HepG2 (cell line): Measurements from ENCODE around the gene LSMEM2. TPM values are rescaled to one million over a fixed set of nuclear protein-coding genes. Genes with fewer than 3 reads are reported as not detected.

ENCODE experiments used
- AHDC1 ChIP-seq: sonication (generic); formaldehyde crosslinking; IDR thresholded peaks from 2 replicates; pipeline ENCODE4 v1.5.1; 2020; ENCODE audit warnings: mild to moderate bottlenecking, missing genetic modification reagents, borderline replicate concordance
- ERF ChIP-seq: IDR thresholded peaks from 2 replicates; pipeline ENCODE4 v1.6.1; 2018; ENCODE audit warnings: missing biosample characterization, missing genetic modification reagents
- GATA4 ChIP-seq: sonication (generic); IDR thresholded peaks from 2 replicates; pipeline ENCODE4 v1.6.1; 2016; ENCODE audit warnings: antibody characterized with exemption, low read depth, borderline replicate concordance
- HIVEP1 ChIP-seq: sonication (generic); formaldehyde crosslinking; IDR thresholded peaks from 2 replicates; pipeline ENCODE4 v1.4.0; 2020; ENCODE audit warnings: mild to moderate bottlenecking, missing genetic modification reagents
- HOXA3 ChIP-seq: sonication (generic); formaldehyde crosslinking; IDR thresholded peaks from 2 replicates; pipeline ENCODE4 v1.5.0; 2020; ENCODE audit warnings: missing genetic modification reagents
- MTA1 ChIP-seq: sonication (generic); formaldehyde crosslinking; IDR thresholded peaks from 2 replicates; pipeline ENCODE4 v1.4.0; 2020; ENCODE audit warnings: missing genetic modification reagents, mild to moderate bottlenecking, borderline replicate concordance
- NPAS2 ChIP-seq: sonication (generic); formaldehyde crosslinking; IDR thresholded peaks from 2 replicates; pipeline ENCODE4 v1.8.0; 2022; ENCODE audit warnings: mild to moderate bottlenecking, missing genetic modification reagents, borderline replicate concordance
- PAWR ChIP-seq: sonication (generic); formaldehyde crosslinking; IDR thresholded peaks from 2 replicates; pipeline ENCODE4 v1.4.0; 2020; ENCODE audit warnings: missing genetic modification reagents, mild to moderate bottlenecking, borderline replicate concordance
- REPIN1 ChIP-seq: sonication (generic); formaldehyde crosslinking; IDR thresholded peaks from 2 replicates; pipeline ENCODE4 v1.8.0; 2022; ENCODE audit warnings: missing genetic modification reagents, low read depth, mild to moderate bottlenecking, borderline replicate concordance
- SMC3 ChIP-seq: IDR thresholded peaks from 2 replicates; pipeline ENCODE4 v1.6.1; 2011; ENCODE audit warnings: low read length, improper control_type of control experiment
- U2AF1 ChIP-seq: fragments of 200-400 bp; formaldehyde crosslinking; optimal IDR thresholded peaks from 2 replicates; pipeline ENCODE3; 2017; ENCODE audit warnings: mild to moderate bottlenecking, low read depth, low read length
- ZFAT ChIP-seq: sonication (generic); formaldehyde crosslinking; conservative IDR thresholded peaks from 2 replicates; pipeline ENCODE4 v1.8.1; 2023; ENCODE audit warnings: missing genetic modification reagents, inconsistent platforms
- ZFP36 ChIP-seq: fragments of 150-350 bp; IDR thresholded peaks from 2 replicates; pipeline ENCODE4 v1.6.1; 2018; ENCODE audit warnings: borderline replicate concordance, low read length, low read depth; ENCODE audit not compliant: partially characterized antibody
- ZNF205 ChIP-seq: IDR thresholded peaks from 2 replicates; pipeline ENCODE4 v1.6.1; 2018; ENCODE audit warnings: missing biosample characterization, missing genetic modification reagents
- ZNF331 ChIP-seq: sonication (generic); formaldehyde crosslinking; IDR thresholded peaks from 2 replicates; pipeline ENCODE4 v1.4.0; 2020; ENCODE audit warnings: missing genetic modification reagents
- ZNF556 ChIP-seq: sonication (generic); formaldehyde crosslinking; IDR thresholded peaks from 2 replicates; pipeline ENCODE4 v1.4.0; 2020; ENCODE audit warnings: mild to moderate bottlenecking, missing genetic modification reagents, borderline replicate concordance
- ZNF614 ChIP-seq: IDR thresholded peaks from 2 replicates; pipeline ENCODE4 v1.6.1; 2018; ENCODE audit warnings: missing biosample characterization, missing genetic modification reagents, inconsistent platforms, borderline replicate concordance
- ZNF678 ChIP-seq: sonication (generic); formaldehyde crosslinking; IDR thresholded peaks from 2 replicates; pipeline ENCODE4 v1.4.0; 2020; ENCODE audit warnings: mild to moderate bottlenecking, missing genetic modification reagents
- ZNF709 ChIP-seq: sonication (generic); formaldehyde crosslinking; IDR thresholded peaks from 2 replicates; pipeline ENCODE4 v1.5.0; 2020; ENCODE audit warnings: mild to moderate bottlenecking, missing genetic modification reagents
- ZNF878 ChIP-seq: sonication (generic); formaldehyde crosslinking; IDR thresholded peaks from 2 replicates; pipeline ENCODE4 v1.8.1; 2023; ENCODE audit warnings: mild to moderate bottlenecking, missing genetic modification reagents, moderate library complexity
- polyA plus RNA-seq, 8 experiments: library from polyadenylated mRNA; depleted of rRNA in 3 of 8; stranded (reverse) in 7 of 8; unstranded in 1 of 8; fragments of >200 nt; fragmentation: Illumina TruSeq in 4 of 8; extraction: Trizol in 4 of 8; gene quantifications; 2 replicates each; pipeline versions ENCODE4 v1.2.1 to v1.2.3, GENCODE V29; 2011 to 2016; ENCODE audit warnings: low read depth in 4 of 8, missing spikeins in 1 of 8, mixed read lengths in 1 of 8; ENCODE audit not compliant: insufficient read depth in 1 of 8
- total RNA-seq, 5 experiments: library from RNA; depleted of rRNA; stranded (reverse); fragments of >200 nt; fragmentation: Illumina TruSeq; extraction: Trizol; gene quantifications; 2 replicates each; pipeline ENCODE4 v1.2.3, GENCODE V29; 2016; ENCODE audit warnings: low read depth in 1 of 5
- TF ChIP-seq, protein P1 (sequence below): sonication (generic); formaldehyde crosslinking; conservative IDR thresholded peaks from 2 replicates; pipeline ENCODE4 v1.4.0; 2020; ENCODE audit warnings: missing genetic modification reagents

LSMEM2 gene
- total and polyA plus RNA-seq, 2 of the 13 experiments (the other 11 are each of a cell fraction or from before 2014, with no cell fraction given): 0.07 to 0.41 TPM

- TF ChIP-seq AHDC1 (CRISPR knock-in tag) (no peak), SMC3 (no peak), HIVEP1 (CRISPR knock-in tag) (no peak), ZNF878 (CRISPR knock-in tag) (no peak), ZNF614 (CRISPR knock-in tag) (no peak; the same call in 1 of the 2 replicates), ZNF556 (CRISPR knock-in tag) (0 out of 2 replicates have a peak, but pooled peaks have one; percentile 49), HOXA3 (CRISPR knock-in tag) (peak; percentile 98), REPIN1 (CRISPR knock-in tag) (no peak; the same call in 1 of the 2 replicates), ZNF331 (CRISPR knock-in tag) (no peak), ZNF709 (CRISPR knock-in tag) (peak; percentile 65; the same call in 1 of the 2 replicates), ZFAT (CRISPR knock-in tag) (no peak), ERF (CRISPR knock-in tag) (peak; percentile 50; the same call in 1 of the 2 replicates), PAWR (CRISPR knock-in tag) (no peak), ZNF205 (CRISPR knock-in tag) (no peak), GATA4 (no peak), NPAS2 (CRISPR knock-in tag) (no peak), ZNF678 (CRISPR knock-in tag) (0 out of 2 replicates have a peak, but pooled peaks have one; percentile 38), MTA1 (CRISPR knock-in tag) (peak; percentile 26; the same call in 1 of the 2 replicates), ZFP36 (no peak), U2AF1 (no peak)
- TF ChIP-seq, protein P1, sequence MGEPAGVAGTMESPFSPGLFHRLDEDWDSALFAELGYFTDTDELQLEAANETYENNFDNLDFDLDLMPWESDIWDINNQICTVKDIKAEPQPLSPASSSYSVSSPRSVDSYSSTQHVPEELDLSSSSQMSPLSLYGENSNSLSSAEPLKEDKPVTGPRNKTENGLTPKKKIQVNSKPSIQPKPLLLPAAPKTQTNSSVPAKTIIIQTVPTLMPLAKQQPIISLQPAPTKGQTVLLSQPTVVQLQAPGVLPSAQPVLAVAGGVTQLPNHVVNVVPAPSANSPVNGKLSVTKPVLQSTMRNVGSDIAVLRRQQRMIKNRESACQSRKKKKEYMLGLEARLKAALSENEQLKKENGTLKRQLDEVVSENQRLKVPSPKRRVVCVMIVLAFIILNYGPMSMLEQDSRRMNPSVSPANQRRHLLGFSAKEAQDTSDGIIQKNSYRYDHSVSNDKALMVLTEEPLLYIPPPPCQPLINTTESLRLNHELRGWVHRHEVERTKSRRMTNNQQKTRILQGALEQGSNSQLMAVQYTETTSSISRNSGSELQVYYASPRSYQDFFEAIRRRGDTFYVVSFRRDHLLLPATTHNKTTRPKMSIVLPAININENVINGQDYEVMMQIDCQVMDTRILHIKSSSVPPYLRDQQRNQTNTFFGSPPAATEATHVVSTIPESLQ: no peak
Observed at GRCh38 chr3:50292159-50293078, 13.5 kb downstream of the LSMEM2 start, which contains the start of gene IFRD2 (continued).
